Breast epithelium (tissue), 3 donors: ENCODE measurements around the gene SSTR3.

Experiments
- CTCF ChIP-seq, 3 donors: fragments of 450-650 bp; IDR thresholded peaks; one replicate each; pipeline ENCODE4 v1.5.1; 2016 to 2017; ENCODE audit warnings: antibody characterized with exemption in 3 of 3, mild to moderate bottlenecking in 3 of 3, moderate library complexity in 3 of 3
- POLR2A ChIP-seq: fragments of 450-650 bp; IDR thresholded peaks from one replicate; pipeline ENCODE4 v1.6.1; 2016; ENCODE audit warnings: antibody characterized with exemption, mild to moderate bottlenecking, moderate library complexity

GRCh38 chr22:37163575-37164504, 48.4 kb downstream of the SSTR3 start:
- no peak for TF ChIP-seq CTCF (IDR thresholded peaks at IDR 0.05)
- no peak for TF ChIP-seq POLR2A
